ENCODE data around the gene INSL3. TPM values are rescaled to one million over a fixed set of nuclear protein-coding genes. Genes with fewer than 3 reads are reported as not detected.

Gene INSL3
- total RNA-seq, 4 donors from 2014 or later: not detected

DNA sequence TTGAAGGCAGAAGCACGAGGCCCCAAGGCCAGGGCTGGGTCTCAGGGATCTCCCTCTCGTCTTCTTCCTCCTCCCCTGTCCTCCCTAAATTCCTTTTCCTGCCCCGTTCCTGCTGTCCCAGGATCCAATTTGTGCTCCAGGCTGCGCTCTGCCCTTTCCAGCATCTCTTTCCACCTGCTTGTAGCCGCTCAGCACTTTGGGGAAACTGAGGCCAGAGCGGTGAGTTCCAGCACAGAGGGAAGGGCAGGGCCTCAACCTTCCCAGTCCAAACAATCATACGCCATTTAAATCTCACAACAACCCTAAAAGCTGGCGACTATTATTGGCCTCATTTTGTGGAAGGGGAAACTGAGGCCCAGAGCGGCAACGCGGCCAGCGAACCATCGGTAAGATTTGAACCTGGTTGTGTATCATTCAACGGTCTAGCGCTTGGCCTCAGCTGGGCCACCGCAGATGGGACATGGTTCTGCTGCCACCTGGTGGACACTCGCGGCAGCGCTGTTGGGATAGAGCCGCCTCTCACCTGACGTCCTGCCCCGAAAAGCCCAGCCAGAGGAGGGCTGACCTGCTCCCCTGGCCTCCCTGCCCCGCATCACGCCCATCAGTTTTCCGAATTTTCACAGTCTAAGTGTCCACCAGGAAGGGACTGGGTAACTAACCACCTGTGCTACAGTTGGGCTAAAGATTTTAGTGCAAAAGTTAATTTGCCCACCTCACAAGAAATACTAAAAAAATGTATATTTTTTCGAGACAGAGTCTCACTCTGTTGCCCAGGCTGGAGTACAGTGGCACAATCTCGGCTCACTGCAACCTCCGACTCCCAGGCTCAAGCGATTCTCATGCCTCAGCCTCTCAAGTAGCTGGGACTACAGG lies 34.2 kb upstream of the INSL3 start:
- H3K27me3 ChIP-seq: peaks cover 0 to 3% (median 0%) of the 10 kb centered on the region in 3 donors
- ATAC-seq (peak; percentile 27 to 31), DNase-seq (peak; percentile 54 to 71)
- no peak for TF ChIP-seq POLR2A (IDR thresholded peaks at IDR 0.05)
- TF ChIP-seq, protein P1, sequence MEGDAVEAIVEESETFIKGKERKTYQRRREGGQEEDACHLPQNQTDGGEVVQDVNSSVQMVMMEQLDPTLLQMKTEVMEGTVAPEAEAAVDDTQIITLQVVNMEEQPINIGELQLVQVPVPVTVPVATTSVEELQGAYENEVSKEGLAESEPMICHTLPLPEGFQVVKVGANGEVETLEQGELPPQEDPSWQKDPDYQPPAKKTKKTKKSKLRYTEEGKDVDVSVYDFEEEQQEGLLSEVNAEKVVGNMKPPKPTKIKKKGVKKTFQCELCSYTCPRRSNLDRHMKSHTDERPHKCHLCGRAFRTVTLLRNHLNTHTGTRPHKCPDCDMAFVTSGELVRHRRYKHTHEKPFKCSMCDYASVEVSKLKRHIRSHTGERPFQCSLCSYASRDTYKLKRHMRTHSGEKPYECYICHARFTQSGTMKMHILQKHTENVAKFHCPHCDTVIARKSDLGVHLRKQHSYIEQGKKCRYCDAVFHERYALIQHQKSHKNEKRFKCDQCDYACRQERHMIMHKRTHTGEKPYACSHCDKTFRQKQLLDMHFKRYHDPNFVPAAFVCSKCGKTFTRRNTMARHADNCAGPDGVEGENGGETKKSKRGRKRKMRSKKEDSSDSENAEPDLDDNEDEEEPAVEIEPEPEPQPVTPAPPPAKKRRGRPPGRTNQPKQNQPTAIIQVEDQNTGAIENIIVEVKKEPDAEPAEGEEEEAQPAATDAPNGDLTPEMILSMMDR (IDR thresholded peaks at IDR 0.05 in 4 of 5, conservative IDR thresholded peaks at IDR 0.05 in 1 of 5): peak; percentile 85 to 99 (median 91)
- no peak overlapping the region for H3K27ac ChIP-seq
- in situ Hi-C loops (cut with MboI; ENCODE audit: low sequenced_read_pairs in 4 of 4): loop anchor here in 1 of 4 donors (10.0 to 25.0 kb wide), 2 partner anchors 69 to 132 kb away; no protein-coding TSS in a partner anchor
- H3K9me3 ChIP-seq: no peaks in the 10 kb centered on the region
- intact Hi-C loops (cut with DNase I; ENCODE audit: low total_unique reads): loop anchor here (1.0 to 10.0 kb wide), 3 partner anchors 77 to 151 kb away; no protein-coding TSS in a partner anchor
- H3K4me3 ChIP-seq: no peak overlapping the region
- H3K36me3 ChIP-seq: no peaks in the 10 kb centered on the region
- peaks cover 4% of the 10 kb centered on the region in 2 donors for H3K4me1 ChIP-seq

GRCh38 chr19:17854061-17854460 lies 32.7 kb upstream of the INSL3 start:
- DNase-seq: no peak
- no peak for ATAC-seq

DNA sequence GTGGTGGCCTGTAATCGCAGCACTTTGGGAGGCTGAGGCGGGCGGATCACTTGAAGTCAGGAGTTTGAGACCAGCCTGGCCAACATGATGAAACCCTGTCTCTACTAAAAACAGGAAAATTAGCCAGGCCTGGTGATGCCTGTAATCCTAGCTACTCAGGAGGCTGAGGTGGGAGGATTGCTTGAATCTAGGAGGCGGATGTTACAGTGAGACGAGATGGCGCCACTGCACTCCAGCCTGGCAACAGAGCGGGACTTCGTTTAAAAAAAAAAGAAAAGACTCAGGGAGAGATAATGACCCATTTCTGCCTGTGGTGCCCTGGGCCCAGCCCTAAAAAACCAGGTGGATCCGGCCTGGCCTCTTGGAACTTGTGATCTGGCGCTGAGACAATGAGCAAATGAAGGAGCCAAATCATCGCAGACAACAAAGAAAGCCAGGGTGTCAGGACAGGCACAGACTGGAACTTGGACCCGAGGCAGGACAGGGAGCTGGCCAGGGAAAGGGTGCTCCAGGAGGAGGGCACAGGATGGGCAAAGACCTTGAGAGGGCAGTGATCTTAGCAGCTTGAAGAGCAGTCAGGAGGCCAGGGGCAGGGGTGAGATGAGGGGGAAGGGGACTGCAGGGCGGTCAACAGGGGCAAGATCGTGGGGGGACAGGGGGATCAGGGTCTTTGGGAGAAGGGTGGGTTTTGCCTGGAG lies 27.4 kb upstream of the INSL3 start:
- no peaks in the 10 kb centered on the region for H3K4me1 ChIP-seq
- no peak for ATAC-seq
- intact Hi-C loops (cut with DNase I; ENCODE audit: low total_unique reads) (no loop called here), in situ Hi-C loops (cut with MboI; ENCODE audit: low sequenced_read_pairs in 4 of 4) (no loop called here)
- no peaks in the 10 kb centered on the region for H3K36me3 ChIP-seq
- peaks cover 7 to 29% (median 28%) of the 10 kb centered on the region in 3 donors for H3K27me3 ChIP-seq
- TF ChIP-seq POLR2A (IDR thresholded peaks at IDR 0.05): no peak
- TF ChIP-seq, protein P1 (IDR thresholded peaks at IDR 0.05 in 4 of 5, conservative IDR thresholded peaks at IDR 0.05 in 1 of 5): no peak
- peak overlapping the region in 1 of 4 donors; percentile 67 for H3K27ac ChIP-seq
- no peak for DNase-seq
- no peak overlapping the region for H3K4me3 ChIP-seq
- H3K9me3 ChIP-seq: no peaks in the 10 kb centered on the region

More at GRCh38 chr19:17854061-17854460, 32.7 kb upstream of the INSL3 start:
- Histone ChIP-seq H3K4me1 (peaks cover under 1 to 1% of the 10 kb centered on the region in 2 donors), H3K36me3 (no peaks in the 10 kb centered on the region), H3K27me3 (peaks cover 0 to 3% (median 0%) of the 10 kb centered on the region in 3 donors), H3K9me3 (no peaks in the 10 kb centered on the region), H3K27ac (no peak overlapping the region), H3K4me3 (no peak overlapping the region)
- TF ChIP-seq POLR2A (IDR thresholded peaks at IDR 0.05): no peak
- TF ChIP-seq, protein P1 (IDR thresholded peaks at IDR 0.05 in 4 of 5, conservative IDR thresholded peaks at IDR 0.05 in 1 of 5): no peak
- intact Hi-C loops (cut with DNase I; ENCODE audit: low total_unique reads): loop anchor here (10.0 kb wide), 1 partner anchor 149 kb away; no protein-coding TSS in a partner anchor
- in situ Hi-C loops (cut with MboI; ENCODE audit: low sequenced_read_pairs in 4 of 4): loop anchor here in 2 of 4 donors (5.0 to 25.0 kb wide), 3 partner anchors 71 to 133 kb away; no protein-coding TSS in a partner anchor

DNA sequence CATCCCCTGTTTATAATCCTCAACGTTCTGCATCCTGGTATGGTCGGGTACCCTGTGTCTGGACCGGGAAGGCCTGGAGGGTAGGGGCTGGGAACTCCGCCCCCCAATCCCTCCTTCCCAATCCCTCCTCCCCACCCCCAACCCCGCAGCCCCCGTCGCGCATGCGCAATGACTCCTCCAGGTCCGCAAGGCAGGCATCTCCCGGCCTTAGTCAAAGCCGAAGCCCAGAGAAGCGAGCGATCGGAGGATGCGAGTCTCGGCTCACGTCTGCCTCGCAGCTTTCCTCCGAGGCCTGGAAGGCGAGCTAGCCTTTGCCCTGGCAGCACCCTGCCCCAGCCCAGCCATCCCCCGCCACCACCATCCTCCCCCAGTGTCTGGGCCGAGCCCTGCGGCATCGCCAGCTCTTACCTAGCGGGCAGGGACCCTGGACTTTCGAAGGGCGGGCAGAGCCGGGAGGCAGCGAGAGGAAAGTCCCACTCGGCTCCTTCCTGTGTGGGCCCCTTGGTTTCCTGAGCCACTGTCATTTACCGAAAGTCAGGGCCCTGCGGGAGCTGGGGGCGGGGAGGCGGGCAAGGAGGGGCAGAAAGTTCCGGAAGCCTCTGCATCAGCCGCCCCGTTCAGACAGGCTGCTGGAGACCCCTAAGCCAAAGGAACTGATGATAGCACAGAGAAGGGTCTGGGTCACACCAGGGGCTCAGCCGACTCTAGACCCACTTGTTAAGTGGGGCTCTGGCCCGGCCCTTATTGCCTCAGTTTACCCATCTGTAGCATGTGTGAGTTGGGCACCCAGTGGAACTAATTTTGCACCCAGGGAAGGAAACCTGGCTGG lies 26.4 kb upstream of the INSL3 start, which contains the start of gene JAK3:
JAK3 (minus strand) TSS at position 445 of the 829 bp plus-strand sequence. CDS start 3,565 bp downstream, outside the sequence.
- H3K27ac ChIP-seq: peak within 1 kb of the TSS in 3 of 4 donors; percentile 35 to 67 (median 48)

More for the DNA sequence above, 26.4 kb upstream of the INSL3 start, which contains the start of gene JAK3:
- Histone ChIP-seq H3K36me3 (no peaks in the 10 kb centered on the region), H3K9me3 (no peaks in the 10 kb centered on the region), H3K27me3 (peaks cover 16 to 38% (median 38%) of the 10 kb centered on the region in 3 donors), H3K4me1 (no peaks in the 10 kb centered on the region), H3K4me3 (peak within 1 kb of the TSS; percentile 30 to 43 (median 35))
- DNase-seq (no peak), ATAC-seq (no peak)
- TF ChIP-seq, protein P1 (IDR thresholded peaks at IDR 0.05 in 4 of 5, conservative IDR thresholded peaks at IDR 0.05 in 1 of 5): no peak
- TF ChIP-seq POLR2A (IDR thresholded peaks at IDR 0.05): no peak
- in situ Hi-C loops (cut with MboI; ENCODE audit: low sequenced_read_pairs in 4 of 4) (no loop called here), intact Hi-C loops (cut with DNase I; ENCODE audit: low total_unique reads) (no loop called here)
